LHCN-M2 (cell line): ENCODE results near the gene MAP7. TPM values are rescaled to one million over a fixed set of nuclear protein-coding genes. Genes with fewer than 3 reads are reported as not detected.
"Not testable (repeated sequence)": the region's sequence is repeated elsewhere in the genome, so short reads cannot be mapped to it uniquely, and the experiment has no call there.

ENCODE experiments used
- DNase-seq: peaks from one replicate; pipeline ENCODE4 v3.0.0-alpha.2; 2012; ENCODE audit warnings: low read depth
- total RNA-seq: library from RNA; depleted of rRNA; stranded (reverse); fragments of >200 nt; gene quantifications from 2 replicates; pipeline ENCODE4 v1.2.3, GENCODE V29; 2014

MAP7 gene
- total RNA-seq, 1 experiment from 2014 or later, result 0.06 TPM

- DNase-seq, result no peak
Measured at GRCh38 chr6:136387316-136387715, 162.9 kb downstream of the MAP7 start.

GRCh38 chr6:136383268-136383937 lies 166.8 kb downstream of the MAP7 start:
- DNase-seq, result no peak

GRCh38 chr6:136382676-136383252 lies 167.5 kb downstream of the MAP7 start:
- DNase-seq, result no peak

- no peak for DNase-seq
Measured at GRCh38 chr6:136378888-136379287, 171.3 kb downstream of the MAP7 start.

GRCh38 chr6:136375836-136376235 lies 174.4 kb downstream of the MAP7 start:
- not testable (repeated sequence) for DNase-seq

- no peak for DNase-seq
Measured at GRCh38 chr6:136371959-136372358, 178.3 kb downstream of the MAP7 start.

GRCh38 chr6:136370988-136371728 lies 179.1 kb downstream of the MAP7 start:
- DNase-seq, result no peak

GRCh38 chr6:136365776-136366354 lies 184.4 kb downstream of the MAP7 start:
- DNase-seq, result no peak

- DNase-seq, result no peak
Measured at GRCh38 chr6:136362421-136363356, 187.5 kb downstream of the MAP7 start.

- DNase-seq, result no peak
Measured at GRCh38 chr6:136361787-136362186, 188.4 kb downstream of the MAP7 start.

- DNase-seq, result no peak
Measured at GRCh38 chr6:136360783-136361182, 189.4 kb downstream of the MAP7 start.

GRCh38 chr6:136359851-136360250 lies 190.4 kb downstream of the MAP7 start:
- DNase-seq, result no peak

GRCh38 chr6:136351518-136352110 lies 198.6 kb downstream of the MAP7 start:
- DNase-seq, result no peak

- DNase-seq, result no peak
Measured at GRCh38 chr6:136350914-136351313, 199.3 kb downstream of the MAP7 start.

GRCh38 chr6:136347847-136348246 lies 202.4 kb downstream of the MAP7 start:
- peak; percentile 13 for DNase-seq

GRCh38 chr6:136345145-136345544 lies 205.1 kb downstream of the MAP7 start:
- DNase-seq, result no peak

GRCh38 chr6:136344420-136344819 lies 205.8 kb downstream of the MAP7 start:
- DNase-seq, result peak; percentile 22

GRCh38 chr6:136343700-136344099 lies 206.5 kb downstream of the MAP7 start:
- DNase-seq, result no peak

- no peak for DNase-seq
Measured at GRCh38 chr6:136343275-136343674, 206.9 kb downstream of the MAP7 start.

GRCh38 chr6:136341967-136342366 lies 208.3 kb downstream of the MAP7 start:
- peak; percentile 11 for DNase-seq

- DNase-seq, result no peak
Measured at GRCh38 chr6:136341367-136341766, 208.9 kb downstream of the MAP7 start.
